Stimulated activated CD8-positive, alpha-beta memory T cell treated with anti-CD3 and anti-CD28 coated beads, Interleukin-4, amount 100 ng/mL, for 48 hours (primary cell): ENCODE results near the gene CEP350.
"Not testable (repeated sequence)": the region's sequence is repeated elsewhere in the genome, so short reads cannot be mapped to it uniquely, and the experiment has no call there.

Experiments used
- DNase-seq: peaks from one replicate; pipeline ENCODE4 v3.0.0-alpha.2; 2020

The CEP350 gene

GRCh38 chr1:179996099-179996498 is 41.5 kb downstream of the CEP350 start:
- DNase-seq, result no peak

- no peak for DNase-seq
Measured at GRCh38 chr1:180000575-180000974, 46.0 kb downstream of the CEP350 start.

GRCh38 chr1:180002437-180002836 is 47.8 kb downstream of the CEP350 start:
- DNase-seq, result no peak

GRCh38 chr1:180003026-180003695 is 48.6 kb downstream of the CEP350 start:
- no peak for DNase-seq

- DNase-seq, result not testable (repeated sequence)
Measured at GRCh38 chr1:180006762-180007161, 52.2 kb downstream of the CEP350 start.

GRCh38 chr1:180020017-180020416 is 65.4 kb downstream of the CEP350 start:
- no peak for DNase-seq

GRCh38 chr1:180026556-180026955 is 71.9 kb downstream of the CEP350 start:
- DNase-seq, result no peak

GRCh38 chr1:180027949-180028445 is 73.4 kb downstream of the CEP350 start:
- no peak for DNase-seq

- no peak for DNase-seq
Measured at GRCh38 chr1:180028864-180029263, 74.3 kb downstream of the CEP350 start.

GRCh38 chr1:180029524-180030135 is 75.0 kb downstream of the CEP350 start:
- no peak for DNase-seq

- no peak for DNase-seq
Measured at GRCh38 chr1:180031664-180032063, 77.1 kb downstream of the CEP350 start.

- DNase-seq, result no peak
Measured at GRCh38 chr1:180033390-180033789, 78.8 kb downstream of the CEP350 start.

- no peak for DNase-seq
Measured at GRCh38 chr1:180040034-180040433, 85.4 kb downstream of the CEP350 start.

GRCh38 chr1:180041582-180041981 is 87.0 kb downstream of the CEP350 start:
- no peak for DNase-seq

GRCh38 chr1:180042988-180043622 is 88.5 kb downstream of the CEP350 start:
- DNase-seq, result no peak

GRCh38 chr1:180043785-180044184 is 89.2 kb downstream of the CEP350 start:
- DNase-seq, result no peak

- no peak for DNase-seq
Measured at GRCh38 chr1:180046674-180047073, 92.1 kb downstream of the CEP350 start.

GRCh38 chr1:180053594-180054567 is 99.3 kb downstream of the CEP350 start:
- no peak for DNase-seq

GRCh38 chr1:180057883-180058396 is 103.3 kb downstream of the CEP350 start:
- no peak for DNase-seq

- no peak for DNase-seq
Measured at GRCh38 chr1:180061019-180061418, 106.4 kb downstream of the CEP350 start.

GRCh38 chr1:180062452-180062971 is 107.9 kb downstream of the CEP350 start:
- DNase-seq, result no peak

GRCh38 chr1:180065408-180065807 is 110.8 kb downstream of the CEP350 start:
- DNase-seq, result no peak
